HG02852 (cell line): ENCODE measurements around the gene BIVM.
"Not testable (repeated sequence)": the region's sequence is repeated elsewhere in the genome, so short reads cannot be mapped to it uniquely, and the experiment has no call there.

Experiments used
- ATAC-seq: cut with Tn5 transposase; IDR thresholded peaks from one replicate; pipeline ENCODE4 v1.9.1; 2021; ENCODE audit warnings: mild to moderate bottlenecking, moderate library complexity; ENCODE audit not compliant: unreplicated experiment

BIVM gene, protein sequence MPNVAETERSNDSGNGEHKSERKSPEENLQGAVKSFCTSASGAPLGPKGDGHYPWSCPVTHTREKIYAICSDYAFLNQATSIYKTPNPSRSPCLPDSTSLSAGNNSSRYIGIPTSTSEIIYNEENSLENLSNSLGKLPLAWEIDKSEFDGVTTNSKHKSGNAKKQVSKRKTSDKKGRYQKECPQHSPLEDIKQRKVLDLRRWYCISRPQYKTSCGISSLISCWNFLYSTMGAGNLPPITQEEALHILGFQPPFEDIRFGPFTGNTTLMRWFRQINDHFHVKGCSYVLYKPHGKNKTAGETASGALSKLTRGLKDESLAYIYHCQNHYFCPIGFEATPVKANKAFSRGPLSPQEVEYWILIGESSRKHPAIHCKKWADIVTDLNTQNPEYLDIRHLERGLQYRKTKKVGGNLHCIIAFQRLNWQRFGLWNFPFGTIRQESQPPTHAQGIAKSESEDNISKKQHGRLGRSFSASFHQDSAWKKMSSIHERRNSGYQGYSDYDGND

DNA sequence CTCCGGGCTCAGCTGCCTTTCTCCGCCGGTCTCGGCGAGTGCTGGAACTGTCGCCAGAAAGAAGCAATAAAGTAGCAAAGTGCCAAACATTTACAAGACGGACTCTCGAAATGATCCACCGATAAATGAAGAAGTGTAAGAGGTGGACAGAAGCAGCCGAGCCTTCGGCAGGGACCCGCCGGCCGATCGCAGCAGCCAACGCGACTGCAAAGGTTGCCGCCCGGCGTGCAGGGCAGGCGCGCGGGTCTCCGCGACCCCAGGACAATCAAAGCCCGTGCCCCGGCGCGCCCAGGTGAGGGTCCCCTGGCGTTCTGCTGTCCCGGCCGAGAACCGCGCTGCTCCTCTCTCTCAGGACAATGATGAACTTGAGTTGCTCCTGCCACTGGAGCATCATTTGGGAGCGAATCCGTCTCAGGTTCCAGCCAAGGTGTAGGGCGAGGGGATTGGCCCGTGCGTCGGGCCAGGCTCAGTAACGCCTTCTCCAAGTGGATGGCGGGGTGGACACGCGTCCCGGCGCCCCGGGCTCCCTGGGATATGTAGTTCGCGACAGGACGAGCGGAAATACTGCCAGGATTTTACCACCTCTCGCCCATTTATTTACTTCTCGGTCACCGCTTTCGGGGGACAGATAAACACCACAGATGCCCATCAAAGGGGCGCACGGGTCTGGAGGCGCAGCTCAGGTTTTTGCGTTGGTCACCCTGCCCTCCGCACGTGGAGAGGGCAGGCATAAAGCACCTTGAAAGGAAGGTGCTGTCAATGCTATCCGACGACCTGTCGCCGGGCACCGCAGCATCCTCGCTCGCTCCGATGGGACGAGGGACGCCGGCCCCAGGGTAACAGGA, at the start of gene BIVM, which contains the start of gene POGLUT2:
Gene BIVM (plus strand): TSS at position 539 of the 845 bp plus-strand sequence. CDS start 8,149 bp downstream, outside the sequence.
Gene POGLUT2 (minus strand): TSS at position 396 of the 845 bp plus-strand sequence. CDS start 306 bp downstream, at position 90.
- peak; percentile 80 for ATAC-seq

DNA sequence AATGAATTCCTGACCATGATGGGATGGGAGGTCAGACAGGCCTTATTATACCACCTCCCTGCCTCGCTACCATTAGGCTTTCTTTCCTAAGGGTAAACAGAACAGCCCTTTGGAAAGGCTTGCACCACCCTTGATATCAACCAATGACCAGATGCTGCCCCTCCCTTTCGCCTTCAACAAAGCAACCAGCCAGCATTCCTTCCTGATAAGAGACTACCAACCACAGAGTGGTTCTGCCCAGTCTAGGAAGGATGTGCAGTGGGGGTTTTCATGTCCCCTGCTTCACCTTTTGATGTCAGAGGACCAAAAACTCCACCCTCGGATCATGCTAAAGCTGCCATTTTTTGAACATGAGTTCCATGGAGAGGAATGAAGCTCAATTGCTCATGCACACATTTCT, 47.0 kb upstream of the BIVM start:
- ATAC-seq = no peak

DNA sequence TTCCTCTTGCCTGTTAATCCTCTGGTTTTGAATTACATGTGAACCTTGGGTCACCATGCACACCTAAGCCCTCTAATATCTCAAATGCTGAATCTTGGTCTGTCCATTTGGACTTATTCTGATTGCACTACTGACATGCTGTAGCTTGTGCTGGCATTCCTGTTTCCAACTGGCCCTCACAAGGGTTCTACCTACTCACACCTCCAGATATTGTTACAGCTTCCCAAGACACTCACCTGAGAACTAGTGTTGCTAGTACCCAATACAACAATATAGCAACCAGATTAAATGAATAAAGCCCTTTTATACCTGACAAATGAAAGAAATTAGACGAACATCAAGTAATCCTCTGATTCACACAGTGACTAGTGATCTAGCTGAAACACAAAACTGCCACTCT, 41.9 kb upstream of the BIVM start:
- ATAC-seq = no peak

DNA sequence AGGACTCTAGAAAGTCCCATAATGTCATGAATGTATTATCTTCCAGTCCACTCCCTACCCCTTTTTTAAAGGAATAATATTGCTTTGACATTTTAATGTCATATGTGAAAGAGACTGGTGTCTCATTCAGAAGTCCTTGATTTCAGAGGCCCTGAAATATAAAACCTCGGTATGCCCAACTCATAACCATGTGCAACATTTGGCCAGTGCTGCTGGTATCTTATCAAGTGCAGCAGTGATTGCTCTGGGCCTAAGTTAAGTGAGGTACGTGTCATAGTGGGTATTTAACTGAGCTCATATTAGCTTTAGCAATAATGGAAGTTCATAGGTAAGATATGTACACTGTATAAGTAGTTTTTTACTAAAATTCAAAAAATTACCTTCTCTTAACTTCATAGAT, 40.1 kb upstream of the BIVM start:
- ATAC-seq = no peak

DNA sequence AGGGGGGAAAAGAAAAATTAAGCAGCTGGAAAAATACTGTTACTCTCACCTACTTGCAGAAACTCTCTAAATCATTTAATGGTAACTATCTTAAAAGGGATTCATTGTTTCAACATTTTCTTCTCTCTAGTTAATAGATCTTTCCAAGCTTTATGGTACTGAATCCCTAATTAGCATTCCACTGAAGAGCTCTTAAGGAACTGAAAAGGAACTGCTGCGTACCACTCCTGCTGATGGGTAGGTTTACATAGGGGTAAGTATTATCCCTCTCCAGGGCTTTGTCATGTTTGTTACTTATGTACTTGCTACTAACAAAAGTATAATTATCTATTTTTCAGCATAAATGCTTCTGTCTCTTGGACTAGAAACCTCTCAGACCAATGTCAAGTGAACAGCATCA, 37.8 kb upstream of the BIVM start:
- ATAC-seq = no peak

DNA sequence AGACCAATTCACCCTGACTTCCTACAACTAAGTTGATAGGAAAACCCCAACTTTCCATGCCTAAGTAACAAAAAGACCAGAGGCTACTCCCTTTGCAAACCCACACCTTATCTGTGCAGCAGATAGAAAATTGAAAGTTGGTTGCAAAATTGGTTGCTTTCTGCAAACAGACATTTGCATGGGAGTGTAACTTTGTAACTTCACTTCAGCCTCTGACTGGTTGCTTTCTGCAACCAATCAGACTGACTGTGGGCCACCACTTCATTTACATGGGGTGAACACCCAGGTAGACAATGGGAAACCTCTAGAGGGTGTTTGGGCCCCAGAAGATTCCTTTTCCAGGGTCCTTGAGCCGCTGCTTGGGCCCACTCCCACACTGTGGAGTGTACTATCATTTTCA, 35.2 kb upstream of the BIVM start:
- ATAC-seq = peak; percentile 56

DNA sequence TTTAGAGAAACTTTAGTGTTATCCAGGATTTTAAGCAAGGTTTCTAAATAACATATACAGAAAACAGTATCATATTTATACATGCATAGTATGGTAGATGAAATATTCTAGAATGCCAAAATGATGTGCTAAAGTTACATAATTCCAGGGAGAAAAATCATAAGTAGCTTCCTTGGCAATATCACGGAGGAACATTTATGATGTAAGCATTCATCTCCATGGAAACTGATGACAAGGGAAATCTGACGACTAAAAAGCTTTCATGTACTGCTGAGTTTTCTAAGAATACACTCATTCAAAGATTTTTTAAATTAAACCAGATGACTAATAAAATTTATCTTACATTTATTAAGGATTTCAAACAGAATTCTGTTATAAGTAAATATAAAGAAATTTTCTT, 30.0 kb upstream of the BIVM start:
- no peak for ATAC-seq

DNA sequence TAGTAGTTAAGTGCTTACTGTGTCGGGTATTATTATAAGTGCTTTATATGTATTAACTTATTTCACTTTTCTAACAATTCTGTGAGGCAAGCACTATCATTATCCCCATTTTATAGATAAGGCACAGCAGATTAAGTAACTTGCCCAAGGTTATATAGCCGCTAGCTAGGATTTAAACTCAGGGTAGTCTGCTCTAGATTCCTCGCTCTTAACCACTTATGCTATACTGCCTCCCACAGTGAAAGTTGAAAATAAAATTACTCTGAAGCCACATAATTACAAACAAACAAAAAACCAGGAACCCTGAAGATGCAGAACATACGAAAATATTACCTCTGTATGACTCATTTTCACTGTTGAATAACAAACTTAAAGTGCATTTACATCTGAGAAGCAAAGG, 29.2 kb upstream of the BIVM start:
- no peak for ATAC-seq

DNA sequence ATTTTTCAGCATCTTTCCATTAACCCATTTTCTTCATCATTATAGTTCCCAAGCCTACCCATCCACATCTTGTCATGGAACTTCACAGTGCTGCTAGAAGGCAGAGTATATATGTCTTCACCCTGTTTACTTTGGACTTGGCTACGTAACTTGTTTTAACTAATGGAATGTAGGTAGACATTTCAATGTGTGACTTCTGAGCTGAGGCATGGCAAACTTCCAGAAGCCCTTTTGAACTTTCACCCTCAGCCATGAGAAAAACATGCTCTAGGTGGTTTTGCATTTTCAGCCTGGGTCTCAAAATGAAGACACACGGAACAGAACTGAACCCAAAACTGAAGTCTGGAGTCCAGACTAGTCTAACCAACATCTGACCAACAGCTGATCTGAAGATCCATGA, 28.5 kb upstream of the BIVM start:
- no peak for ATAC-seq

DNA sequence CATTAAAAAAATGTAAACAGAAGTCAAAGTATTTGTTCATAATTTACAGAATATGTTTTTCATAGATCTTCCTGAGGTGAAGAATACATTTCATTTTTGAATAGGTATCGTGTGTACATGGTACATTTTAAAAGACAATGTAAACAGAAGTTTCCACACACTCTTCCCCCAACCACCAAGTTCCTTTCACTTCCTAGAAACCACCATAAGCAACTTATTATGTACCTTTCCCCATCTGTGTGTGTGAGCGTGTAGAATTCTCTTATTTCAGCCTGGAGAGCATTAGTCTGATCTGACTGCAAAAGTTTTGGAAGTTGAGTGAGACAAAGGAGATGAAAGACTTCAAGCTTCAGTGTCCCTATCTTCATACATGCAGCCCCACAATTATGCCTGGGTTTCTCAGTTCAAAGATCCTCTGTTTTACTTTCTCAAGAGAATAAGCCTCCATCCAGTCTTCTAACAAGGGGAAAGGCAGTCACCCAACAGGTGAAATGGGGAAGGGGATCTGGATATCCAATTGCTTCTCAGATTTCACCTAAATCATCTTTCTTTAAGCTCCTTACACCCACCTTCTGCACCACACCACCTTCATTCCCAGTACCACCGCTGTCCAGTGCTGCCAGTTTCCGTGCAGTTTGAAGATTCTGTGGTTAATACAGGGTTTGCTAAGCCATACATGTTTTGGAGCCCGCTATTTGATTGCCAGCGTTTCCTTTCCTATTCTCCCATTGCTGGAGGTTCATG, 27.4 kb upstream of the BIVM start:
- no peak for ATAC-seq

DNA sequence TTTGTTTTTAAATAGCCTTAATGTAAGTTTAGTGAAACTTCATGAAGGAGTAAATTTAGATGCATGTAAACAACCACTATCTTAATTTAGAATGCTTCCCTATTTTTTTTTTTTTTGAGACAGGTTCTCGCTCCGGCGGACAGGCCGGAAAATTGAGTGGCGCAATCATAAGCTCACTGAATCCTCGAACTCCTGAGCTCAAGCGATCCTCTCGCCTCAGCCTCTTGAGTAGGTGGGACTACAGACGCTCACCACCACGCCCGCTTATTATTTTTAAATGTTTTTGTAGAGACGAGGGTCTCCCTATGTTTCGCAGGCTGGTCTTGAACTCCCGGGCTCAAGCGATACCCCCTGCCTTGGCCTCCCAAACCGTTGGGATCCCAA, 26.9 kb upstream of the BIVM start:
- no peak for ATAC-seq

DNA sequence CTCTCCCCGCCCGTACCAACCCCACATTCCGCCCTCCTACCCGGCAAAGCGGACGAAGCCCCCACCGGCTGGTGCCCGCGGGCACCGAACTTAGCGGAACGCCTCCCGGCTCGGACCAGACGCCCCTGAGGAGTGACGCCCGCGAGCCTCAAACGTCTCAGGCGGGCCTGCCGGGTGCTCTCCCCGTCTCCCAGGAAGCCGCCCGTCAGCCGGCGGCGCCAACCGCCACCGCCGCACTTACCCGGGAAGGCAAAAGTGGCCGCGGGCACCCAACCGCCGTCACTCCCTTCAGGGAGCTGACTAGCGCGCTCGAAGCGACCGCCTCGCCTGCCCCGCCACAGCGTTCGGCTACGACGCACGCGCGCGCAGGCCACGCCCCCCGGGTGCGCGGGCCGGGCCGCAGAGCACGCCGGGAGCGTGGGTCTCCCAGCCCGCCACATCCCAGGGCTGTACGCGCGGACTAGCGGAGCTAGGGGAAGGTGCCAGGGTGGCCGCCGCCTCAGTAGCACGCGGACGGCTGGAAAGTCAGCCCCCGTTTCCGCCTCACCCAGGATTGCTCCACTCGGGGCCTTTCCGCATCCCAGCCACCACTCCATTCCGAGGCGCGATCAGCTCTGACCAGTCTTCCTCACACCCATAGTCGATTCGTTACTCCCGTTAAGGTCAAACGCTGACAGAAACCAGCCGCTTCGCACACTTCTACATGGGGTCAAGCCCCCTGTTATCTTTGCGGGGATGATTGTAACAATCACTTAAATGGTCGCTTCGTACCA, 25.3 kb upstream of the BIVM start, which contains the start of gene TEX30:
Gene TEX30 (minus strand): TSS at position 346 of the 773 bp plus-strand sequence. CDS start 3,760 bp downstream, outside the sequence.
- ATAC-seq = peak; percentile 89

DNA sequence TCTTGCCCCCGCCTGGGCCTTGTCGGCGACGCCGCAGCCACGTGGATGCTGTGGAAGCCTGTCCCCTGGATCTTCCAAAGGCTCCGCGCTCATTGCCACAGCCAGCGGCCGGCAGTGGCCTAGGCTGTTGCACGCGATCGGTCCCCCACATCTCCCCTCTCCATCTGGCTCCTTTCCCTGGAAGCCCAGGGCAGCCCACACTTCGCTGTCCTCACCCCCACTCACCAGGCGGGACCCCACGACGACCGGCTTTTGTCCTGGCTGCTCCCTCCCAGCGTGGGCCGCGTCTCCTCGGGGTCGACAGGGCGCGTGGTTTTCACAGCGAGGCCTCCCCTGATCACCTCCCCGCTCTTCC, 24.7 kb upstream of the BIVM start:
- no peak for ATAC-seq

DNA sequence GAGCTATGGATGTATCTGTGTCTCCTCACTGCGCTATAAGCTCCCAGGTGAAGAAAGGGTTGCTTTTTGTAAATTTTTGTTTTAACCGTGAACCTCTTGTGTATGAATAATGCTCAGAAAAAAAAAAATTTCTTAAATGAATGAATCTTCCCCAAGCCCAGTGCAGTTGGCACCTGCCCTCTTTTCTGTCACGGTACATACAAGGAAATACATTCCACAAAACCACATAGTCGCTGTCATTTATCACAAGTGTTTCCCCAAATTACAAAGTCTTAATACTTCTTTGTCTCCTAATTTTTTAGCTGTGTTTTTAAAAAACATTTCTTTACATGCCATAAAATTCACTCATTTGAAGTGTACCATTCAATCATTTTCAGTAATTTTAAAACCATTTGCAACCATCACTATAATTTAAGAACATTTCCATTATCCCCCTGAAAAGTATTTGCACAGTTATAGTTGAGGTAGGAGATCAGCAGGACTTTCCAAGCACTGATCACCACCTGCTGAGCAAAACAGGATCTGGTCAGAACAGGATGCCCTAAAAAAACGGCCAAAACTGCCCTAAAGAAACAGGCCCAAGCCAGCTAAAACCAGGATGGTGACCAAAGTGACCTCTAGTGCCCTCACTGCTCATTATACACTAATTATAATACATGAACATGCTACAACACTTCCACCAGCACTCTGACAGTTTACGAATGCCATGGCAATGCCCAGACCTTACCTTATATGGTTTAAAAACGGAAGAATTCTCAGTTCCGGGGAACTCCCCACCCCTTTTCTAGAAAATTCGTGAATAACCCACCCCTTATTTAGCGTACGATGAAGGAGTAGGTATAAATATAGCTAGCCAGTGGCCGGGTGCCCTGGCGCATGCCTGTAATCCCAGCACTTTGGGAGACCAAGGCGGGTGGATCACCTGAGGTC, 24.1 kb upstream of the BIVM start:
- ATAC-seq = no peak

DNA sequence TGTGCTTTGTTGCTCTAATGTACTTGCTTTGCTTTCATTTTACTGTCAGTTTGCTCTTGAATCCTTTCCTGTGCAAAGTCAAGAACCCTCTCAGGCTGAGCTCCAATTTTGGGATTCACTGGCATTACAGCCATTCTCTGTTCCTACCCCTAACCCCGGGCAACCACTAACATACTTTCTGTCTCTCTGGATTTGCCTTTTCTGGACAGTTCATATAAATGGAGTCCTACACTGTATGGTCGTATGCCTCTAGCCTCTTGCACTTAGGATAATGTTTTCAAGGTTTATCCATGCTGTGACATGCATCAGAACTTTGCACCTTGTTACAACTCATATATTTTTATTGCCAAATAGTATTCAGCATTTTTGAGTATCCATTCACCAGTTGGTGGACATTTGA, 22.6 kb upstream of the BIVM start:
- no peak for ATAC-seq

DNA sequence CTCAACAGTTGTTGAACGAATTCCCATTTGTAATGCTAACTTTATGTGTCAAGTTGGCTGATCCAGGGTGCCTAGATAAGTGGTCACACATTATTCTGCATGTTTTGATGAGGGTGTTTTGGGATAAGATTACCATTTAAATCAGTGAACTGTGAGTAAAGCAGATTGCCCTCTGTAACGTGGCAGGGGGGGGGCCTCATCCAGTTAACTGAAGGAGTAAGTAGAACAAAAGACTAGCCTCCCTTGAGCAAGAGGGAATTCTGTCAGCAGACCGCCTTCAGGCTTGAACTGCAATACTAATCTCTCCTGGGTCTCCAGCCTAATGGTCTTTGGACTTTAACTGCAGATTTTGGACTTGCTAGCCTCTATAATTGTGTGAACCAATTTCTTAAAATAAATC, 21.2 kb upstream of the BIVM start:
- no peak for ATAC-seq

DNA sequence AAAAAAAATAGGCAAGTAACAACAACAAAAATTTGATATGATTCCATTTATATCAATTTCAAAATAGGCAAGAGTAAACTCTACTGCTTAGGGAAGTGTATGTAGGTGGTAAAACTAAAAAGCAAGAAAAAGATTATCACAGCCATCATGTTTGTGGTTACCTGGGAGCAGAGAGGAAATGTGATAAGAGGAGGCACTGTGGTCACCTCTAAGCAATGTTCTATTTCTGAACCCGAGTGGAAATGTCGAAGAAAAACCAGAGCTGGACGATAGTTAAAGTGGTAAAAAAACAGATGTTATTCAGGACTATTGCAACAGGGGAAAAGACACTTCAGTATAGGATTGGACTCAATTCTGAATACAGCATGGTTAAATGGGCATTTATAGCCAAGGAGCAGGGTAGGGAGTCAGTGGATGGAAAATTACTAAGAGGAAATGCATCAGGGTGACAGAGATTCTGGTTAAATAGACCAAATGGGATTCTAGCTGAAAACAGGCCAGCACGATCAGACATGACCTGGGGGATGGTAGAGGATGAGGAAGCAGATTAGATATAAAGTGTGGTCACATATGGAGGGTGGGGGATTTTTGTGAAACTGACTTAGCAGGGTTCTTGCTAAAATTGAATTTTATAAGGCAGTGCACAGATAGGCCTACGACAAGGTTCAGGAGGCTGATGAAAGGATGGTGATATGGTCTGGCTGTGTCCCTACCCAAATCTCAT, 19.3 kb upstream of the BIVM start:
- peak; percentile 66 for ATAC-seq

DNA sequence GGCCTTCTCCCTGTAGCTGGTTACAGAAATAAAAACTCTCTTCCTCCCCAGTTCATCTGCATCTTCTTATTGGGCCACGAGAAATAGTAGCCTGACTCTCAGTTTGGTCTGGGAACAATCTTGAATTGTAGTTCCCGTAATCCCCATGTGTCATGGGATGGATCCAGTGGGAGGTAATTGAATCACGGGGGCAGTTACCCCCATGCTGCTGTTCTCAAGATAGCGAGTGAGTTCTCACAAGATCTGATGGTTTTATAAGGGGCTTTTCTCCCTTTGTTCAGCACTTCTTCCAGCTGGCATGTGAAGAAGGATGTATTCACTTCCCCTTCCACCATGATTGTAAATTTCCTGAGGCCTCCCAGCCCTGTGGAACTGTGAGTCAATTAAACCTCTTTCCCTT, 18.3 kb upstream of the BIVM start:
- not testable (repeated sequence) for ATAC-seq

DNA sequence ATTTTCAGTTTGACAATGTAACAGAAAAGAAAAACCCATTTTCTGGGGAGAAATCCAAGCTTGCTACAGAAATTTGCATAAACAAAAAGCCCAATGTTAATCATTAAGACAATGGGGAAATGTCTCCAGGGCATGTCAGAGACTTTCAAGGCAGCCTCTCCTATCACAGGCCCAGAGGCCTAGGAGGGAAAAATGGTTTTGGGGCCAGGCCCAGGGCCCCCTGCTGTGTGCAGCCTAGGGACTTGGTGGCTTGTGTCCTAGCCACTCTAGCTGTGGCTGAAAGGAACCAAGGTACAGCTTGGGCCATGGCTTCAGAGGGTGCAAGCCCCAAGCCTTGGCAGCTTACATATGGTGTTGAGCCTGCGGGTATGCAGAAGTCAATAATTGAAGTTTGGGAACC, 17.3 kb upstream of the BIVM start:
- ATAC-seq = no peak
